GM21723 (cell line): ENCODE results near the gene PARD6B.
"Not testable (repeated sequence)": the region's sequence is repeated elsewhere in the genome, so short reads cannot be mapped to it uniquely, and the experiment has no call there.

Source experiments
- ATAC-seq: cut with Tn5 transposase; IDR thresholded peaks from one replicate; pipeline ENCODE4 v1.9.1; 2021; ENCODE audit warnings: mild to moderate bottlenecking, moderate library complexity; ENCODE audit not compliant: unreplicated experiment

PARD6B gene

GRCh38 chr20:50703651-50704438 is 27.5 kb upstream of the PARD6B start:
- ATAC-seq: not testable (repeated sequence)

- no peak for ATAC-seq
Observed at GRCh38 chr20:50704514-50704913, 26.9 kb upstream of the PARD6B start.

GRCh38 chr20:50704971-50705370 is 26.4 kb upstream of the PARD6B start:
- ATAC-seq: no peak

- ATAC-seq: no peak
Observed at GRCh38 chr20:50708845-50709635, 22.3 kb upstream of the PARD6B start.

- no peak for ATAC-seq
Observed at GRCh38 chr20:50709636-50709973, 21.8 kb upstream of the PARD6B start.

GRCh38 chr20:50710492-50711063 is 20.8 kb upstream of the PARD6B start:
- ATAC-seq: no peak

- ATAC-seq: no peak
Observed at GRCh38 chr20:50711113-50711825, 20.1 kb upstream of the PARD6B start.

- no peak for ATAC-seq
Observed at GRCh38 chr20:50712771-50713656, 18.4 kb upstream of the PARD6B start.

GRCh38 chr20:50713657-50714101 is 17.7 kb upstream of the PARD6B start:
- no peak for ATAC-seq

GRCh38 chr20:50714426-50714825 is 17.0 kb upstream of the PARD6B start:
- ATAC-seq: not testable (repeated sequence)

GRCh38 chr20:50715694-50716093 is 15.7 kb upstream of the PARD6B start:
- ATAC-seq: no peak

GRCh38 chr20:50716518-50716917 is 14.9 kb upstream of the PARD6B start:
- no peak for ATAC-seq

- no peak for ATAC-seq
Observed at GRCh38 chr20:50717312-50717711, 14.1 kb upstream of the PARD6B start.

- no peak for ATAC-seq
Observed at GRCh38 chr20:50717974-50718761, 13.2 kb upstream of the PARD6B start.

- ATAC-seq: no peak
Observed at GRCh38 chr20:50719328-50719727, 12.1 kb upstream of the PARD6B start.

- no peak for ATAC-seq
Observed at GRCh38 chr20:50720026-50720425, 11.4 kb upstream of the PARD6B start.

- ATAC-seq: no peak
Observed at GRCh38 chr20:50720582-50720981, 10.8 kb upstream of the PARD6B start.

GRCh38 chr20:50721881-50722281 is 9.5 kb upstream of the PARD6B start:
- no peak for ATAC-seq

- ATAC-seq: no peak
Observed at GRCh38 chr20:50722424-50723155, 8.8 kb upstream of the PARD6B start.
